ENCODE data around the gene ZNF142.

Gene ZNF142

DNA sequence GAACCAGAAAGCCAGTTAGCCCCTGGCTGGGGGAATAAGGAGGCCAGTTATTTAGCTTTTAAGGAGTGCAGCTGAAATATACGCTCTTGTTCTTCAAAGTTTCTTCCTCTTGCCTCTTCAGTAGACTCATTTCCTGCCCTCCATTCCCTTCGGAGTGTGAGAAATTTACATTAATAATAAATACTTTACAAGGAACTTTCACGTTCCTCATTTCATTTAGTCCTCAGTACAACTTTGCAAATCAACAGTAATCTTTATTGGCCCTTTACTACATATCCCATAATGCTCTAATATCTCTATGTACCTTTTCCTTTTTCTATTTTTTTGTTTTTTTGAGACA is 36.1 kb downstream of the ZNF142 start:
- TF ChIP-seq, protein P1, sequence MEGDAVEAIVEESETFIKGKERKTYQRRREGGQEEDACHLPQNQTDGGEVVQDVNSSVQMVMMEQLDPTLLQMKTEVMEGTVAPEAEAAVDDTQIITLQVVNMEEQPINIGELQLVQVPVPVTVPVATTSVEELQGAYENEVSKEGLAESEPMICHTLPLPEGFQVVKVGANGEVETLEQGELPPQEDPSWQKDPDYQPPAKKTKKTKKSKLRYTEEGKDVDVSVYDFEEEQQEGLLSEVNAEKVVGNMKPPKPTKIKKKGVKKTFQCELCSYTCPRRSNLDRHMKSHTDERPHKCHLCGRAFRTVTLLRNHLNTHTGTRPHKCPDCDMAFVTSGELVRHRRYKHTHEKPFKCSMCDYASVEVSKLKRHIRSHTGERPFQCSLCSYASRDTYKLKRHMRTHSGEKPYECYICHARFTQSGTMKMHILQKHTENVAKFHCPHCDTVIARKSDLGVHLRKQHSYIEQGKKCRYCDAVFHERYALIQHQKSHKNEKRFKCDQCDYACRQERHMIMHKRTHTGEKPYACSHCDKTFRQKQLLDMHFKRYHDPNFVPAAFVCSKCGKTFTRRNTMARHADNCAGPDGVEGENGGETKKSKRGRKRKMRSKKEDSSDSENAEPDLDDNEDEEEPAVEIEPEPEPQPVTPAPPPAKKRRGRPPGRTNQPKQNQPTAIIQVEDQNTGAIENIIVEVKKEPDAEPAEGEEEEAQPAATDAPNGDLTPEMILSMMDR (IDR thresholded peaks at IDR 0.05) = no peak
- no peaks in the 10 kb centered on the region for H3K36me3 ChIP-seq
- no peak overlapping the region for H3K4me3 ChIP-seq
- H3K9me3 ChIP-seq = no peaks in the 10 kb centered on the region
- no peaks in the 10 kb centered on the region for H3K4me1 ChIP-seq
- no peak overlapping the region for H3K27ac ChIP-seq
- H3K27me3 ChIP-seq = no peaks in the 10 kb centered on the region
- intact Hi-C loops (cut with DNase I; ENCODE audit: low total_unique reads) = no loop called here
- DNase-seq = no peak

DNA sequence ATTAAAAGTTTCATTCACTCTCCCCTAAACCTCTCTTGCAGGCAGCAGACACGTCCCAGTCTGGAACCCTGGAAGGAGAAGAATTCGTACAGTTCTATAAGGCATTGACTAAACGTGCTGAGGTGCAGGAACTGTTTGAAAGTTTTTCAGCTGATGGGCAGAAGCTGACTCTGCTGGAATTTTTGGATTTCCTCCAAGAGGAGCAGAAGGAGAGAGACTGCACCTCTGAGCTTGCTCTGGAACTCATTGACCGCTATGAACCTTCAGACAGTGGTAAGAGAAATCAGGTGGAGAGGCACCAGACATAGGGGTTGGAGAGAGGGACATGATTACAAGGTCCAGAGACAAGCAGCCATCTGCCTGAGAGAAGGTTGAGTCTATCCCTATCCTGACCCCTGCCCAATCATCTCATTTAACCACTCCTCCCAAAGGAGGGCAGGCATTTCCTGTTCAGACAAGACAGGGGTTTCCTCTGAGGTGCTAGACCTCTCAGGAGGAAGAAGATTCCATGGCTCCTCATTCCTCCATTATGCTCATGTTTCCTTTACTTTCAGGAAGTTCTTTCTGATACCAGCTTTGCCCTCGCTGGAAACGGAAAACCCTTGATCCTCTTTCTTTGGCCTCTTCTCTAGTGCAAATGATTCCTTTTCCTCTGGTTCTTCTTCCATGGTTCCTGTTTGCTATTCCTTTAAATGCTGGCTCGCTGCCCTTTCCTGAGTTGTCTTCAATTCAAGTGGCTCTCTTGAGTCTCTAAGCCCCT is 36.6 kb downstream of the ZNF142 start:
- Histone ChIP-seq H3K27me3 (no peaks in the 10 kb centered on the region), H3K36me3 (no peaks in the 10 kb centered on the region), H3K27ac (no peak overlapping the region), H3K4me1 (no peaks in the 10 kb centered on the region), H3K9me3 (no peaks in the 10 kb centered on the region), H3K4me3 (no peak overlapping the region)
- DNase-seq = no peak
- TF ChIP-seq, protein P1 (IDR thresholded peaks at IDR 0.05) = no peak
- intact Hi-C loops (cut with DNase I; ENCODE audit: low total_unique reads) = no loop called here

DNA sequence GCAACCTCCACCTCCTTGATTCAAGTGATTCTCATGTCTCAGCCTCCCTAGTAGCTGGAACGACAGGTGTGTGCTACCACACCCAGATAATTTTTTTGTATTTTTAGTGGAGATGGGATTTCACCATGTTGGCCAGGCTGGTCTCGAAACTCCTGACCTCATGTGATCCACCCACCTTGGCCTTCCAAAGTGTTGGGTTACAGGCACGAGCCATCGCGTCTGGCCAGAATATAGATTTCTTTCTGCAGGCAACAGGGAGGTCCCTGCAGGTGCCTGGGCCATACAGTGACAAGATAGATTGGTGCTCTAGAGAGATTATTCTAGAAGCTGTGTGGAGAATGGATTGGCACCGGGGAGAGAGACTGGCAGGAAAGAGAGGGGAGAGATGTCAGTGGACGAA is 38.4 kb downstream of the ZNF142 start:
- intact Hi-C loops (cut with DNase I; ENCODE audit: low total_unique reads) = no loop called here
- no peak for DNase-seq
- Histone ChIP-seq H3K4me1 (no peaks in the 10 kb centered on the region), H3K27me3 (no peaks in the 10 kb centered on the region), H3K4me3 (no peak overlapping the region), H3K36me3 (no peaks in the 10 kb centered on the region), H3K9me3 (no peaks in the 10 kb centered on the region), H3K27ac (no peak overlapping the region)
- TF ChIP-seq, protein P1 (IDR thresholded peaks at IDR 0.05) = no peak

DNA sequence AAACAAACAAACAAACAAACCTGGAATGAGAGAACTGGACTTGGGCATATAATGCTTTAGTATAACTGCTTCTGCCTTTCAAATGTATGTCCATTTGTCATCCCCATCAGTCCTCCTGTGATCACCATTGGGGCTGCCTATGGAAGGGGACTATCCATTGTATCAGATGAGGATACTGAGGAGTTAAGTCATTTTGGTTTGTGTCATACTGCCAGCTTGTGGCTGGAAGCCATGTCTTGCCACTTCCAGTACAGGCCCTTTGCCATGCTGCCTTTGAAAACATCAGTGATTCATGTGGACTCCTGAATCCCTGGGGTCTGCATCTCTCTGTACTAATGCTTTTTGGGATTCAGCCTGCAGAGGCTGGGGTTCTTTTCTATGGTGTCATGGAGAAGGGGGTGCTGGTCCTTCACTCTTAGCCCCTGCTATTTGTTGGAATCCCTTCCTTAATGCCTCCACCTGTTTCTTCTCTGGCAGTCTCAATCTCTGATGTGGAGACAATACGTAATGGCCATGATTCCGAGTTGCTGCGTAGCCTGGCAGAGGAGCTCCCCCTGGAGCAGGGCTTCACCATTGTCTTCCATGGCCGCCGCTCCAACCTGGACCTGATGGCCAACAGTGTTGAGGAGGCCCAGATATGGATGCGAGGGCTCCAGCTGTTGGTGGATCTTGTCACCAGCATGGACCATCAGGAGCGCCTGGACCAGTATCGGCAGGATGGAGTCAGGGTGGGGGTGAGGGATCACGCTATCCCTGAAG is 41.1 kb downstream of the ZNF142 start:
- Histone ChIP-seq H3K4me1 (no peaks in the 10 kb centered on the region), H3K4me3 (no peak overlapping the region), H3K27me3 (no peaks in the 10 kb centered on the region), H3K36me3 (peaks cover 0 to 4% (median 0%) of the 10 kb centered on the region in 3 donors), H3K27ac (no peak overlapping the region), H3K9me3 (no peaks in the 10 kb centered on the region)
- intact Hi-C loops (cut with DNase I; ENCODE audit: low total_unique reads) = no loop called here
- TF ChIP-seq, protein P1 (IDR thresholded peaks at IDR 0.05) = no peak
- DNase-seq = no peak

DNA sequence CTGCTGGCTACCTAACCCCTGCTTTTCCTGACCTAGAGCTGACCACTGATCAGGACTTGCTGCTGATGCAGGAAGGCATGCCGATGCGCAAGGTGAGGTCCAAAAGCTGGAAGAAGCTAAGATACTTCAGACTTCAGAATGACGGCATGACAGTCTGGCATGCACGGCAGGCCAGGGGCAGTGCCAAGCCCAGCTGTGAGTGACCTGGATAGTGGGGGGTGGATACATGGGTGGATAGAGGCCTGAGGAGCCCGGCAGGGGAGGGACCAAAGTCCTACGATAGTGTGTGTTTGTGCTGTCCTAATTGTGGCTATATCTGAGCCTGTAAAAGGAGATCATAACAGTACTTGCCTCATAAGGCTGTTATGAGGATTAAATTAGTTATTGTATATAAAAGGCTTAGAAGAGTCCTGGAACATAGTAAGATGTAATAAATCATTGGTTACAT is 43.5 kb downstream of the ZNF142 start:
- intact Hi-C loops (cut with DNase I; ENCODE audit: low total_unique reads) = no loop called here
- no peak for DNase-seq
- TF ChIP-seq, protein P1 (IDR thresholded peaks at IDR 0.05) = no peak
- no peaks in the 10 kb centered on the region for H3K4me1 ChIP-seq
- no peak overlapping the region for H3K4me3 ChIP-seq
- H3K27me3 ChIP-seq = no peaks in the 10 kb centered on the region
- peaks cover 0 to 4% (median 0%) of the 10 kb centered on the region in 3 donors for H3K36me3 ChIP-seq
- no peaks in the 10 kb centered on the region for H3K9me3 ChIP-seq
- H3K27ac ChIP-seq = no peak overlapping the region
